Measurements from ENCODE around the gene DIS3L.

GRCh38 chr15:66270932-66271331 is 22.4 kb upstream of the DIS3L start:
- TF ChIP-seq FOXJ3 (CRISPR knock-in tag; IDR thresholded peaks at IDR 0.05; ENCODE audit: borderline replicate concordance) (no peak), MAX (CRISPR knock-in tag; IDR thresholded peaks at IDR 0.05) (no peak), CTCF (IDR thresholded peaks at IDR 0.05) (no peak), CREM (CRISPR knock-in tag; IDR thresholded peaks at IDR 0.05) (no peak), ZNF317 (CRISPR knock-in tag; IDR thresholded peaks at IDR 0.05; ENCODE audit: borderline replicate concordance, low read depth) (no peak), ZNF121 (CRISPR knock-in tag; IDR thresholded peaks at IDR 0.05) (no peak), ZNF263 (CRISPR knock-in tag; IDR thresholded peaks at IDR 0.05; ENCODE audit: low read depth) (no peak), JUN (CRISPR knock-in tag; IDR thresholded peaks at IDR 0.05) (no peak), IRF2 (CRISPR knock-in tag; IDR thresholded peaks at IDR 0.05; ENCODE audit: borderline replicate concordance, low read depth) (no peak), FOXK1 (CRISPR knock-in tag; IDR thresholded peaks at IDR 0.05) (no peak)
- TF ChIP-seq, protein P1, sequence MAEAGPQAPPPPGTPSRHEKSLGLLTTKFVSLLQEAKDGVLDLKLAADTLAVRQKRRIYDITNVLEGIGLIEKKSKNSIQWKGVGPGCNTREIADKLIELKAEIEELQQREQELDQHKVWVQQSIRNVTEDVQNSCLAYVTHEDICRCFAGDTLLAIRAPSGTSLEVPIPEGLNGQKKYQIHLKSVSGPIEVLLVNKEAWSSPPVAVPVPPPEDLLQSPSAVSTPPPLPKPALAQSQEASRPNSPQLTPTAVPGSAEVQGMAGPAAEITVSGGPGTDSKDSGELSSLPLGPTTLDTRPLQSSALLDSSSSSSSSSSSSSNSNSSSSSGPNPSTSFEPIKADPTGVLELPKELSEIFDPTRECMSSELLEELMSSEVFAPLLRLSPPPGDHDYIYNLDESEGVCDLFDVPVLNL (CRISPR knock-in tag; IDR thresholded peaks at IDR 0.05; ENCODE audit: borderline replicate concordance, low read depth): no peak
- TF ChIP-seq, protein P2, sequence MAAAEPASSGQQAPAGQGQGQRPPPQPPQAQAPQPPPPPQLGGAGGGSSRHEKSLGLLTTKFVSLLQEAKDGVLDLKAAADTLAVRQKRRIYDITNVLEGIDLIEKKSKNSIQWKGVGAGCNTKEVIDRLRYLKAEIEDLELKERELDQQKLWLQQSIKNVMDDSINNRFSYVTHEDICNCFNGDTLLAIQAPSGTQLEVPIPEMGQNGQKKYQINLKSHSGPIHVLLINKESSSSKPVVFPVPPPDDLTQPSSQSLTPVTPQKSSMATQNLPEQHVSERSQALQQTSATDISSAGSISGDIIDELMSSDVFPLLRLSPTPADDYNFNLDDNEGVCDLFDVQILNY (CRISPR knock-in tag; IDR thresholded peaks at IDR 0.05): no peak
